ENCODE measurements around the gene PON1. TPM values are rescaled to one million over a fixed set of nuclear protein-coding genes. Genes with fewer than 3 reads are reported as not detected.

The PON1 gene
- total RNA-seq, 2 donors from 2014 or later, result not detected

GRCh38 chr7:95323410-95324129, 762 bp downstream of the PON1 start:
- H3K4me3 Mint-ChIP-seq, result no peak overlapping the region
- no peaks in the 10 kb centered on the region for H3K9me3 Mint-ChIP-seq
- no peak for ATAC-seq (replicated peaks)
- H3K4me1 Mint-ChIP-seq, result peaks cover 10% of the 10 kb centered on the region
- H3K36me3 Mint-ChIP-seq (ENCODE audit: low read depth), result no peaks in the 10 kb centered on the region
- H3K27ac Mint-ChIP-seq, result no peak overlapping the region
- H3K27me3 Mint-ChIP-seq, result peaks cover 11% of the 10 kb centered on the region

- peaks cover 10% of the 10 kb centered on the region for H3K4me1 Mint-ChIP-seq
- peaks cover 11% of the 10 kb centered on the region for H3K27me3 Mint-ChIP-seq
- H3K4me3 Mint-ChIP-seq, result no peak overlapping the region
- no peaks in the 10 kb centered on the region for H3K36me3 Mint-ChIP-seq (ENCODE audit: low read depth)
- ATAC-seq (replicated peaks), result no peak
- no peaks in the 10 kb centered on the region for H3K9me3 Mint-ChIP-seq
- no peak overlapping the region for H3K27ac Mint-ChIP-seq
Observed at GRCh38 chr7:95322854-95323253, 1.5 kb downstream of the PON1 start.

GRCh38 chr7:95322396-95322795, 1.9 kb downstream of the PON1 start:
- H3K9me3 Mint-ChIP-seq, result no peaks in the 10 kb centered on the region
- peaks cover 11% of the 10 kb centered on the region for H3K27me3 Mint-ChIP-seq
- ATAC-seq (replicated peaks), result no peak
- H3K4me3 Mint-ChIP-seq, result no peak overlapping the region
- H3K27ac Mint-ChIP-seq, result no peak overlapping the region
- H3K4me1 Mint-ChIP-seq, result peaks cover 10% of the 10 kb centered on the region
- no peaks in the 10 kb centered on the region for H3K36me3 Mint-ChIP-seq (ENCODE audit: low read depth)

- no peaks in the 10 kb centered on the region for H3K9me3 Mint-ChIP-seq
- ATAC-seq (replicated peaks), result no peak
- no peak overlapping the region for H3K27ac Mint-ChIP-seq
- H3K27me3 Mint-ChIP-seq, result peaks cover 11% of the 10 kb centered on the region
- peaks cover 10% of the 10 kb centered on the region for H3K4me1 Mint-ChIP-seq
- no peaks in the 10 kb centered on the region for H3K36me3 Mint-ChIP-seq (ENCODE audit: low read depth)
- no peak overlapping the region for H3K4me3 Mint-ChIP-seq
Observed at GRCh38 chr7:95321720-95322119, 2.6 kb downstream of the PON1 start.

- no peaks in the 10 kb centered on the region for H3K9me3 Mint-ChIP-seq
- no peak overlapping the region for H3K27ac Mint-ChIP-seq
- no peak for ATAC-seq (replicated peaks)
- H3K36me3 Mint-ChIP-seq (ENCODE audit: low read depth), result no peaks in the 10 kb centered on the region
- H3K4me3 Mint-ChIP-seq, result no peak overlapping the region
- peaks cover 10% of the 10 kb centered on the region for H3K4me1 Mint-ChIP-seq
- peaks cover 4% of the 10 kb centered on the region for H3K27me3 Mint-ChIP-seq
Observed at GRCh38 chr7:95320651-95321050, 3.7 kb downstream of the PON1 start.

GRCh38 chr7:95319570-95319969, 4.8 kb downstream of the PON1 start:
- H3K27me3 Mint-ChIP-seq, result peaks cover 2% of the 10 kb centered on the region
- no peaks in the 10 kb centered on the region for H3K9me3 Mint-ChIP-seq
- H3K4me1 Mint-ChIP-seq, result peaks cover 6% of the 10 kb centered on the region
- no peaks in the 10 kb centered on the region for H3K36me3 Mint-ChIP-seq (ENCODE audit: low read depth)
- H3K27ac Mint-ChIP-seq, result no peak overlapping the region
- ATAC-seq (replicated peaks), result no peak
- no peak overlapping the region for H3K4me3 Mint-ChIP-seq

- Mint-ChIP-seq H3K4me1 (peaks cover 10% of the 10 kb centered on the region), H3K27me3 (peaks cover 8% of the 10 kb centered on the region), H3K36me3 (ENCODE audit: low read depth) (no peaks in the 10 kb centered on the region), H3K9me3 (peaks cover 3% of the 10 kb centered on the region), H3K27ac (no peak overlapping the region), H3K4me3 (no peak overlapping the region)
- no peak for ATAC-seq (replicated peaks)
Observed at GRCh38 chr7:95318501-95319100, 5.7 kb downstream of the PON1 start.

GRCh38 chr7:95317966-95318365, 6.4 kb downstream of the PON1 start:
- Mint-ChIP-seq H3K4me1 (peaks cover 11% of the 10 kb centered on the region), H3K27ac (no peak overlapping the region), H3K36me3 (ENCODE audit: low read depth) (no peaks in the 10 kb centered on the region), H3K4me3 (no peak overlapping the region), H3K27me3 (peaks cover 9% of the 10 kb centered on the region), H3K9me3 (peaks cover 4% of the 10 kb centered on the region)
- no peak for ATAC-seq (replicated peaks)

GRCh38 chr7:95317546-95317945, 6.8 kb downstream of the PON1 start:
- H3K36me3 Mint-ChIP-seq (ENCODE audit: low read depth), result no peaks in the 10 kb centered on the region
- no peak for ATAC-seq (replicated peaks)
- peaks cover 13% of the 10 kb centered on the region for H3K27me3 Mint-ChIP-seq
- no peak overlapping the region for H3K4me3 Mint-ChIP-seq
- peaks cover 4% of the 10 kb centered on the region for H3K9me3 Mint-ChIP-seq
- H3K4me1 Mint-ChIP-seq, result peaks cover 11% of the 10 kb centered on the region
- no peak overlapping the region for H3K27ac Mint-ChIP-seq

- ATAC-seq (replicated peaks), result no peak
- Mint-ChIP-seq H3K4me1 (peaks cover 11% of the 10 kb centered on the region), H3K9me3 (peaks cover 8% of the 10 kb centered on the region)
Observed at GRCh38 chr7:95316588-95316987, 7.7 kb downstream of the PON1 start.

GRCh38 chr7:95312561-95312960, 11.8 kb downstream of the PON1 start:
- Mint-ChIP-seq H3K27me3 (peaks cover 19% of the 10 kb centered on the region), H3K4me1 (peaks cover 6% of the 10 kb centered on the region), H3K9me3 (peaks cover 8% of the 10 kb centered on the region), H3K27ac (no peak overlapping the region), H3K4me3 (no peak overlapping the region), H3K36me3 (ENCODE audit: low read depth) (no peaks in the 10 kb centered on the region)
- no peak for ATAC-seq (replicated peaks)

More at GRCh38 chr7:95316588-95316987, 7.7 kb downstream of the PON1 start:
- Mint-ChIP-seq H3K4me3 (no peak overlapping the region), H3K36me3 (ENCODE audit: low read depth) (no peaks in the 10 kb centered on the region), H3K27ac (no peak overlapping the region), H3K27me3 (peaks cover 16% of the 10 kb centered on the region)

- H3K4me3 Mint-ChIP-seq, result no peak overlapping the region
- peaks cover 6% of the 10 kb centered on the region for H3K4me1 Mint-ChIP-seq
- ATAC-seq (replicated peaks), result no peak
- no peak overlapping the region for H3K27ac Mint-ChIP-seq
- peaks cover 8% of the 10 kb centered on the region for H3K9me3 Mint-ChIP-seq
- no peaks in the 10 kb centered on the region for H3K36me3 Mint-ChIP-seq (ENCODE audit: low read depth)
- H3K27me3 Mint-ChIP-seq, result peaks cover 19% of the 10 kb centered on the region
Observed at GRCh38 chr7:95311389-95311788, 12.9 kb downstream of the PON1 start.

GRCh38 chr7:95309951-95310350, 14.4 kb downstream of the PON1 start:
- Mint-ChIP-seq H3K27me3 (peaks cover 23% of the 10 kb centered on the region), H3K36me3 (ENCODE audit: low read depth) (no peaks in the 10 kb centered on the region), H3K4me1 (peaks cover 6% of the 10 kb centered on the region), H3K9me3 (peaks cover 8% of the 10 kb centered on the region), H3K27ac (no peak overlapping the region), H3K4me3 (no peak overlapping the region)
- ATAC-seq (replicated peaks), result no peak

- no peak for ATAC-seq (replicated peaks)
- no peaks in the 10 kb centered on the region for H3K4me1 Mint-ChIP-seq
- H3K36me3 Mint-ChIP-seq (ENCODE audit: low read depth), result no peaks in the 10 kb centered on the region
Observed at GRCh38 chr7:95304990-95305389, 19.3 kb downstream of the PON1 start.

More at GRCh38 chr7:95304990-95305389, 19.3 kb downstream of the PON1 start:
- Mint-ChIP-seq H3K9me3 (no peaks in the 10 kb centered on the region), H3K27me3 (peaks cover 10% of the 10 kb centered on the region), H3K27ac (no peak overlapping the region), H3K4me3 (no peak overlapping the region)

Measured in activated T-helper 17 cell treated with anti-CD3 and anti-CD28 coated beads, Interleukin-2, amount 50 U/mL, for 72 hours (primary cell).